HepG2 (cell line): ENCODE results near the gene MEX3A.

ENCODE experiments used
- EP300 ChIP-seq, 3 experiments: sonication (generic) in 1 of 3; formaldehyde crosslinking in 1 of 3; IDR thresholded peaks; 2 replicates each; pipeline versions ENCODE4 v1.5.1 to v1.6.1; 2011 to 2020; ENCODE audit warnings: low read depth in 2 of 3, low read length in 2 of 3, borderline replicate concordance in 1 of 3, improper control_type of control experiment in 1 of 3, mild to moderate bottlenecking in 1 of 3, missing genetic modification reagents in 1 of 3, moderate library complexity in 1 of 3
- TF ChIP-seq, protein P1 (sequence below): IDR thresholded peaks from 2 replicates; pipeline ENCODE4 v1.6.1; 2016

DNA sequence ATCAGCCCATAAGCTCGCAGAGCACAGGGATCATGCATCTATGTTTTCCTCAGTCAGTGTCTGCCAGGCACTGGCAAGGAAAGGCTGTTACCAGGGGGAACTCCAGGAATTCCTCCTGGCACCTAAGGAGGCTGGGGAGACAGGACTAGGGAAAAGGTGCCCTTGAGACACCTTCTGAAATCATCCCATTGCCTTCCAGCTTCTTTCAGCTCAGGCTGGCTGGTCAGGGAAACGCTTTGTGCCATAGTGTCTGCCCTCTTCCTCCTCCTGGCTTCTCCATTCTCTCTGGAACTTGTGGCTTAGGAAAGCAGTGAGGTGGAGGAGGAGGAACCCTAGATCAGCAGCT lies 46.0 kb upstream of the MEX3A start:
- TF ChIP-seq, protein P1, sequence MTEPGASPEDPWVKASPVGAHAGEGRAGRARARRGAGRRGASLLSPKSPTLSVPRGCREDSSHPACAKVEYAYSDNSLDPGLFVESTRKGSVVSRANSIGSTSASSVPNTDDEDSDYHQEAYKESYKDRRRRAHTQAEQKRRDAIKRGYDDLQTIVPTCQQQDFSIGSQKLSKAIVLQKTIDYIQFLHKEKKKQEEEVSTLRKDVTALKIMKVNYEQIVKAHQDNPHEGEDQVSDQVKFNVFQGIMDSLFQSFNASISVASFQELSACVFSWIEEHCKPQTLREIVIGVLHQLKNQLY (CRISPR knock-in tag): no peak
- TF ChIP-seq EP300 (IDR thresholded peaks at IDR 0.05; ENCODE audit: low read depth in 2 of 2, low read length in 2 of 2) (no peak), EP300 (CRISPR knock-in tag; IDR thresholded peaks at IDR 0.05; ENCODE audit: borderline replicate concordance) (no peak)
